Measurements from ENCODE around the gene NACC2.

Gene NACC2

DNA sequence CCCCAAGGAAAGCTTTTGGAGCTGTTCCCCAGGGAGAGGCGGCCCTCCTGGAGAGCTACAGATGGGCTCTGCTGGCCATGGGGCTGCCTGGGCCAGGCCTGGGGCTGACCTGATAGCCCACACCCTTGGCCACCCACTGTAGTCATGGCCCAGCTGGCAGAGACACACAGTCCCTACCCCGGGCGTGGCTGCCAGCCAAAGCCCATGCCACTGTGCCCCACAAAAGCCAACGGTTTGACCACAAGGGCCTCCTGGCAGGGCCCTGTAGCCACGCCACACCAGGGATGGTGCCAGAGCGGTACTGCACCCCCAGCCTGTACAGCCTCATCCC, 15.2 kb downstream of the NACC2 start:
- TF ChIP-seq, protein P1, sequence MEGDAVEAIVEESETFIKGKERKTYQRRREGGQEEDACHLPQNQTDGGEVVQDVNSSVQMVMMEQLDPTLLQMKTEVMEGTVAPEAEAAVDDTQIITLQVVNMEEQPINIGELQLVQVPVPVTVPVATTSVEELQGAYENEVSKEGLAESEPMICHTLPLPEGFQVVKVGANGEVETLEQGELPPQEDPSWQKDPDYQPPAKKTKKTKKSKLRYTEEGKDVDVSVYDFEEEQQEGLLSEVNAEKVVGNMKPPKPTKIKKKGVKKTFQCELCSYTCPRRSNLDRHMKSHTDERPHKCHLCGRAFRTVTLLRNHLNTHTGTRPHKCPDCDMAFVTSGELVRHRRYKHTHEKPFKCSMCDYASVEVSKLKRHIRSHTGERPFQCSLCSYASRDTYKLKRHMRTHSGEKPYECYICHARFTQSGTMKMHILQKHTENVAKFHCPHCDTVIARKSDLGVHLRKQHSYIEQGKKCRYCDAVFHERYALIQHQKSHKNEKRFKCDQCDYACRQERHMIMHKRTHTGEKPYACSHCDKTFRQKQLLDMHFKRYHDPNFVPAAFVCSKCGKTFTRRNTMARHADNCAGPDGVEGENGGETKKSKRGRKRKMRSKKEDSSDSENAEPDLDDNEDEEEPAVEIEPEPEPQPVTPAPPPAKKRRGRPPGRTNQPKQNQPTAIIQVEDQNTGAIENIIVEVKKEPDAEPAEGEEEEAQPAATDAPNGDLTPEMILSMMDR (conservative IDR thresholded peaks at IDR 0.05; ENCODE audit: control insufficient read depth, insufficient read depth, low read depth, low read length): no peak
- H3K4me3 ChIP-seq (ENCODE audit: control insufficient read depth, low read depth, low read length): no peak overlapping the region
- DNase-seq (ENCODE audit: low read depth): no peak

DNA sequence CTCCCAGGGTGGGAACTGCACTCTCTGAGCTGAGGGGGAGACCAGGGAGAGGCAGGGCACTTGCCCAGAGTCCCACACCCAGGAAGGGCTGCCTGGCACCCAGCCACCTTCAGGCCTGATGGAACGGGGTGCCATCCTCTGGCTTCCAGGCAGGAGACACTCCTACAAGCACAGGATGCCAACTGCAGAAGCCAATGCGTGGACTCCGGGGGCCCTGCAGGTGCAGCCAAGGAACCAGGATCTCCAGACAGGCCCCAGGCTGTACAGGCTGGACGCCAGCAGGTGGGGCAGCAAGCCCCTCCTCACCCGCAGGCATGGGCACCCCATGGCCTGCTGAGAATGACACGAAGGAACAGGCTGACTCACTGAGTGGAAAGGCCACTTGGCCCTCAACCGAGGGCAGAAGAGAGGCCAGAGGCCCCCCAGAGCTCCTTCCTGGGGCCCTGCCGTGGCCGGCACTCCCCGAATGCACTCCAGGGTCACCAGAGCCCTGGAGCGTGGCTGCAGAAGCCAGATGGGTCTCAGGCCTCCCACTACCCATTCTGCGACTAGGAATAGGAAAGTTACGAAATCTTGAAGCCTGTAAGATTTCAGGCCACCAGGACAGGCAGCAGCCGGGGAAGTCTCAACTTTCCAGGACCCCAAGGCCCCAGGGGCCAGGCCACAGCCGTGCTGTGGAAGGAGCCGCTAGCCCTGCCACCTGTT, 15.7 kb downstream of the NACC2 start:
- no peak overlapping the region for H3K4me3 ChIP-seq (ENCODE audit: control insufficient read depth, low read depth, low read length)
- DNase-seq (ENCODE audit: low read depth): no peak
- TF ChIP-seq, protein P1 (conservative IDR thresholded peaks at IDR 0.05; ENCODE audit: control insufficient read depth, insufficient read depth, low read depth, low read length): no peak

DNA sequence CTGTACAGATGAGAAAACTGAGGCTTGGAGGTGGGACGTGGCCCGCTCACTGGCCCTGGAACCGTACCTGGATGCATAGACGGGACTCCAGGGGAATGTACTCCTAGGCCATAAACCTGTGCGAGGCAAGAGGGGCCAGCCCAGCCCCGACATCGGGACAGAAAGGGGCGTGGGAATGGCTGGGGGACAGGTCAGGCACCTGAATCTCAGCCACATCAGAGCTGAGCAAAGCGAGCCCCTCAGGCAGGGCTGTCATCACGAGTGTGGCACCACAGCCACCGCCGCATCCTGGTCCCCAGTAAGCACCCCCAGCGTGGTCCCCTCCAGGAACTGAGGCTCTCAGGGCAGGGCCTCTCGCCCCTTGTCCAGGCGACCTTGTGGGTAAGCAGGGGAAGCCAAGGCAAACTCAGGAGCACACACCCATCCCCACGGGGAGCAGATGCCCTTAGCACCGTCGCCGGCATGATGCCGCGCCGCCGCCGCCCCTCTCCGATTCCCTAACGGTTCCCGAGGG, 16.5 kb downstream of the NACC2 start:
- TF ChIP-seq, protein P1 (conservative IDR thresholded peaks at IDR 0.05; ENCODE audit: control insufficient read depth, insufficient read depth, low read depth, low read length): no peak
- DNase-seq (ENCODE audit: low read depth): no peak
- H3K4me3 ChIP-seq (ENCODE audit: control insufficient read depth, low read depth, low read length): no peak overlapping the region

DNA sequence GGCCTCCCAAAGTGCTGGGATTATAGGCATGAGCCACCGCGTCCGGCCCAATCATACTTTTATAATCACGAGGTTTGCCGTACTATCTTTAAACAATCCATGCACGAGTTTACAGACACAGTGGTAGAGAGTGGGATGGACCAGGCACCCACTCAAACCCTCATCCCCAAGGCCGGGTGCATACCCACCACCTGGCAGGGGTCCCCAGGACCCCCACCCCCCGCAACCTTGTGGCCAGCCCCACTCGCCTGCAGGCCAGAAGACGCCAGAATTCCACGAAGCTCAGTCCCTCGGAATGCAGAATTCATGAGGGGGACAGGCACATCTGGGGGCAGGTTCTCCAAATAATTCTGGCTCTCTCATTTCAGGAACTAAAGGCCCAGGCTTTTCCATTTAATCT, 17.1 kb downstream of the NACC2 start:
- TF ChIP-seq, protein P1 (conservative IDR thresholded peaks at IDR 0.05; ENCODE audit: control insufficient read depth, insufficient read depth, low read depth, low read length): no peak
- no peak overlapping the region for H3K4me3 ChIP-seq (ENCODE audit: control insufficient read depth, low read depth, low read length)
- DNase-seq (ENCODE audit: low read depth): no peak

DNA sequence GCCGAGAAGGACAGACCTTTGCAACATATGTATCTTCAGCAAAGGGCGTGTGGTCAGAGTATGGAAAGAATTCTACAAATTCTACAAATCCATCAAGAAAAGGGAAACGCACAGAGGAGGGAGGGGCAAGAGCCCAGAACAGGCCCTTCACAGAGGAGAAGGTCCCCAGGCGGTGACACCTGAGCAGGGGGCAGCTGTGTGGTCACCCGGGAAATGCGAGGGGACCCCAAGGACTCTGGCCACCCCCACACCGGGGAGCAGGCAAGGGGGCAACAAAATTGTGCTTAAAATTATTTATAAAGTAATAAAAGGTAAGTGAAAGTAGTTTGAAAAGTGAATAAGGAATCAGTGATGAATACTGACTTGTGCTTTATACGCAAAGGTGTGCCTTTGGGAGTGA, 17.6 kb downstream of the NACC2 start:
- DNase-seq (ENCODE audit: low read depth): no peak
- TF ChIP-seq, protein P1 (conservative IDR thresholded peaks at IDR 0.05; ENCODE audit: control insufficient read depth, insufficient read depth, low read depth, low read length): no peak
- H3K4me3 ChIP-seq (ENCODE audit: control insufficient read depth, low read depth, low read length): no peak overlapping the region

DNA sequence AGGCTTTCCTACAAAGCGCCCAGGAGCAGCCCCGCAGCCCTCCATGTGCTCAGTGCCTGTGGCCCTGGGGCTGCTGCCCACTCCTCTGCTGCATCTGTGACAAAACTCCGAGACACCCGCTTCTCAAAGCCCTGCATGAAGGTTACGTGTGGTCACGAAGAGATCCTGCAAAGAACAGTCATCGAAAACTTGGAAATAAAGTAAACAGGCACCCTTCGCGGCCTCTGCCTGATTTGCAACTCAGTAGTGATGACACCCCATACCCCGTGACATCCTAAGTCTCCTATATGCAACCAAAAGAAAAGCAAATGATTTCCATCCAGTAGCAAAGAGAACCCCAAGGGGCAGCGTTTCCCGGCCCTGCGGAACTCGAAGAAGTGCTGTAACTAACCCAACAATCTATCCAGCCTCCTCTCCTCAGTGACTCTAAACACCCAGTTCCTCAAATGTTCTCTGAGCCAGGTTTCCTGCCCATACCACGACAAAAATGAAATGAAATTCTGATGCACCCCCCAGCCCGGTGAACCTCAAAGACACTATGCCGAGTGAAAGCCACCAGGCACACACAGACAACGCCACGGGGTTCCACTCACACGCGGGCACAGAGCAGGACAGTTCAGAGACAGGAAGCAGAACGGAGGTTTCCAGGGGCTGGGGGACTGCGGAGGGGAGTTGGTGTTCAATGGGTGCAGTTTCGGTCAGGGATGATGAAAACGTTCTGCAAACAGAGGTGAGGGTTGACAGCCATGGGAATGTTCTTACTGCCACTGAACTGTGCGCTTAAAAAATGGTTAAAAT, 19.0 kb downstream of the NACC2 start:
- DNase-seq (ENCODE audit: low read depth): no peak
- no peak overlapping the region for H3K4me3 ChIP-seq (ENCODE audit: control insufficient read depth, low read depth, low read length)
- TF ChIP-seq, protein P1 (conservative IDR thresholded peaks at IDR 0.05; ENCODE audit: control insufficient read depth, insufficient read depth, low read depth, low read length): no peak

All from fibroblast of mammary gland (primary cell).